ENCODE measurements around the gene CD9. TPM values are rescaled to one million over a fixed set of nuclear protein-coding genes. Genes with fewer than 3 reads are reported as not detected.
A peak's percentile ranks its signal among the peaks of the same experiment; 100 is the strongest.

CD9 gene
- total and polyA plus RNA-seq, 2 donors (not counting 3 experiments of a cell fraction or from before 2014, with no cell fraction given): 379 to 1,225 TPM

DNA sequence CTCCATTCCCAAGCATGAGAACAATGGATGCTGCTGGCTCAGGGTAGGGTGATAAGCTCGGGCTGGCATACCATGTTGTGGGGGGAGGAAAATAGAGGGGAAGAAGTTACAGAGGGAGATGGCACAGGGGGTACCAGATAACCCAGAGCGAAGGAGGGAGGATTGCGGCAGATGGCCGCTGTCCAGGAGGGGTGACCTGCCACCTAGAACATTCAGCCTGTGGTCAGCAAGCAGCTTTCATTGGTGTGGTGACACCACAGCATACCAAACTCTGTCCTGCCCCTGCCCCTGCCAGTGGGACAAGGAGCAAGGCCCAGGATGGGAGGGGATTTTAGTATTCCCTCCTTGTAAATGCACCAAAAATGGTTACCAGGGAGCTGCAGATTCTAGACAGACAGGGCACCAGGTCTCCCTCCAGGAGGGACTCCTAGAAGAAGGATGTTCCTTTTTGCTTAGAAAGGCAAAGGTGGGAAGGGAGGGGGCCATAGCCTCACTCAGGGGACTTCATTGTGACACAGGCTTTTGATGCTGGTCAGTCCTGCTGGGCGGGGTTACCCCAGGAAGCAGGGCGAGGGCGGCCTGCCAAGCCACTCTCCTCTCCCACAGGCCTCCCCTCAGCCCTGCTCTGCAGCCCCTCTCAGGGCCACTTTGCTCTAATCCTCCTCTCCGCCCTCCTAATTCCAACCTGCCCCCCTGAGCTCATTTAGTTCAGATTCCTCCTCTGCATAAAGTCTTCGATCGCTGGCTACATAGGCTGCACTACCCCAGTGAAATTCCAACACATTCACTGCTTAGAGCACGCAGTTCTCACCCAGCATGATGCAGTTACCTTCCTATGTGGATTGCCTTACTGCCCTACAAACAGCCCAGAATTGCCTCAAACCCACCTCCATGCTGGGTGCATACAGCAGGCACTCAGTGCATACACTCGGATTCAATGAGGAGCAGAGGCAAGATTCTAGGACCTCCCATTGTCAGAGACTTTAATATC lies 74.3 kb downstream of the CD9 start:
- Histone ChIP-seq H3K4me3 (replicated peaks in 1 of 3; ENCODE audit: insufficient read depth in 1 of 3, low read depth in 1 of 3, low read length in 3 of 3) (no peak overlapping the region), H3K36me3 (ENCODE audit: control insufficient read depth in 2 of 2, extremely low read depth in 1 of 2, insufficient read depth in 2 of 2, low read length in 2 of 2) (no peaks in the 10 kb centered on the region), H3K9ac (replicated peaks; ENCODE audit: extremely low read depth, insufficient read depth, low read length) (peak overlapping the region; percentile 53), H3K27ac (ENCODE audit: insufficient read depth, low read depth, low read length) (peak overlapping the region; percentile 48), H3K9me3 (replicated peaks; ENCODE audit: control insufficient read depth, insufficient read depth, low read length) (no peaks in the 10 kb centered on the region), H3K4me2 (ENCODE audit: insufficient read depth, low read length) (no peak overlapping the region), H3K4me1 (ENCODE audit: control insufficient read depth, extremely low read depth, insufficient read depth, low read length) (peaks cover 30% of the 10 kb centered on the region), H2AFZ (ENCODE audit: low read depth, low read length) (no peak overlapping the region), H3K27me3 (ENCODE audit: control insufficient read depth in 2 of 2, insufficient read depth in 2 of 2, low read length in 2 of 2) (no peaks in the 10 kb centered on the region), H4K20me1 (replicated peaks; ENCODE audit: control insufficient read depth, extremely low read depth, insufficient read depth, low read length) (no peaks in the 10 kb centered on the region), H3K79me2 (ENCODE audit: control insufficient read depth, insufficient read depth, low read length) (no peaks in the 10 kb centered on the region), H3K9me1 (replicated peaks; ENCODE audit: control insufficient read depth, extremely low read depth, insufficient read depth, low read length) (no peaks in the 10 kb centered on the region)
- no TSS peak for BruUV-seq (replicated peaks)
- peak; percentile 24 for DNase-seq (ENCODE audit: low read depth, low spot score)
- intact Hi-C loops (cut with micrococcal nuclease) (loop anchor here (5.0 kb wide), 1 partner anchor 42 kb away; no protein-coding TSS in a partner anchor), dilution Hi-C loops (cut with MboI; ENCODE audit: extremely low pct_ligation_motif_present, low sequenced_read_pairs) (no loop called here)
- TF ChIP-seq, protein P1, sequence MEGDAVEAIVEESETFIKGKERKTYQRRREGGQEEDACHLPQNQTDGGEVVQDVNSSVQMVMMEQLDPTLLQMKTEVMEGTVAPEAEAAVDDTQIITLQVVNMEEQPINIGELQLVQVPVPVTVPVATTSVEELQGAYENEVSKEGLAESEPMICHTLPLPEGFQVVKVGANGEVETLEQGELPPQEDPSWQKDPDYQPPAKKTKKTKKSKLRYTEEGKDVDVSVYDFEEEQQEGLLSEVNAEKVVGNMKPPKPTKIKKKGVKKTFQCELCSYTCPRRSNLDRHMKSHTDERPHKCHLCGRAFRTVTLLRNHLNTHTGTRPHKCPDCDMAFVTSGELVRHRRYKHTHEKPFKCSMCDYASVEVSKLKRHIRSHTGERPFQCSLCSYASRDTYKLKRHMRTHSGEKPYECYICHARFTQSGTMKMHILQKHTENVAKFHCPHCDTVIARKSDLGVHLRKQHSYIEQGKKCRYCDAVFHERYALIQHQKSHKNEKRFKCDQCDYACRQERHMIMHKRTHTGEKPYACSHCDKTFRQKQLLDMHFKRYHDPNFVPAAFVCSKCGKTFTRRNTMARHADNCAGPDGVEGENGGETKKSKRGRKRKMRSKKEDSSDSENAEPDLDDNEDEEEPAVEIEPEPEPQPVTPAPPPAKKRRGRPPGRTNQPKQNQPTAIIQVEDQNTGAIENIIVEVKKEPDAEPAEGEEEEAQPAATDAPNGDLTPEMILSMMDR (IDR thresholded peaks at IDR 0.05; ENCODE audit: extremely low read depth in 1 of 2, insufficient read depth in 1 of 2, low read depth in 1 of 2, low read length in 2 of 2): no peak
- TF ChIP-seq FOS (IDR thresholded peaks at IDR 0.05; ENCODE audit: borderline replicate concordance, insufficient read depth, low read length): no peak
- FAIRE-seq: no peak
- POLR2A ChIA-PET: no interaction called here
- CTCF ChIA-PET: interaction anchor here (0.7 to 8.2 kb wide), 11 partner anchors 9 to 529 kb away, joined by 3 to 146 read pairs (median 3); no protein-coding TSS in a partner anchor
